Endothelial cell of umbilical vein (primary cell): ENCODE measurements around the gene AP4M1.

Experiments used
- JUN ChIP-seq: IDR thresholded peaks from 2 replicates; pipeline ENCODE4 v1.6.1; 2011; ENCODE audit warnings: borderline replicate concordance, low read depth; ENCODE audit not compliant: insufficient read length, insufficient read depth
- POLR2A ChIP-seq: IDR thresholded peaks from 2 replicates; pipeline ENCODE4 v1.6.1; 2012; ENCODE audit warnings: low read depth, mild to moderate bottlenecking, control low read depth, low read length
- POLR2AphosphoS5 ChIP-seq: IDR thresholded peaks from 2 replicates; pipeline ENCODE4 v1.6.1; 2012; ENCODE audit warnings: low read depth, mild to moderate bottlenecking, control low read depth, low read length, moderate library complexity; ENCODE audit not compliant: insufficient read depth
- TF ChIP-seq, protein P1 (sequence below), 2 donors: IDR thresholded peaks; 1 replicate in 1 of 2; 2 replicates in 1 of 2; pipeline ENCODE4 v1.5.1; 2011; ENCODE audit warnings: low read length in 2 of 2, mild to moderate bottlenecking in 2 of 2, moderate library complexity in 2 of 2, control low read depth in 1 of 2, inconsistent platforms in 1 of 2, low read depth in 1 of 2; ENCODE audit not compliant: insufficient read depth in 1 of 2; ENCODE audit errors: extremely low read depth in 1 of 2

DNA sequence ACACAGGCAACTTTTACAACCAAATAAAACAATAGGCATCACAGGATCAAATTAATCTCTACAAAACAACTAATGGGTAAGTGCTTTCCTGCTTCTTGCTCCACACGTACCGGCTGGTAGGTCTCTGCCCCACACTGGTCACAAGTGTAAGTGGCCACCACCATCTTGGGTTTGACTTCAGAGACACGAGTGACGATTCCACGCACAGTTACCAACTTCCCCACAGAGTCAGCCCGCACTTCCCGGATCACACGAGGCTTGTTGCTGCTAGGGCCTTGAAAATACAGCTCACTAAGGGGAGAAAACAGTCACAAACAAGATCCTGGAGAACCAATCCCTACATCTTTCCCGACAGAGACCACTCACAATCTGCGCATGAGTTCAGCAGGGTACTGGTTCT, 2.5 kb upstream of the AP4M1 start:
- TF ChIP-seq, protein P1, sequence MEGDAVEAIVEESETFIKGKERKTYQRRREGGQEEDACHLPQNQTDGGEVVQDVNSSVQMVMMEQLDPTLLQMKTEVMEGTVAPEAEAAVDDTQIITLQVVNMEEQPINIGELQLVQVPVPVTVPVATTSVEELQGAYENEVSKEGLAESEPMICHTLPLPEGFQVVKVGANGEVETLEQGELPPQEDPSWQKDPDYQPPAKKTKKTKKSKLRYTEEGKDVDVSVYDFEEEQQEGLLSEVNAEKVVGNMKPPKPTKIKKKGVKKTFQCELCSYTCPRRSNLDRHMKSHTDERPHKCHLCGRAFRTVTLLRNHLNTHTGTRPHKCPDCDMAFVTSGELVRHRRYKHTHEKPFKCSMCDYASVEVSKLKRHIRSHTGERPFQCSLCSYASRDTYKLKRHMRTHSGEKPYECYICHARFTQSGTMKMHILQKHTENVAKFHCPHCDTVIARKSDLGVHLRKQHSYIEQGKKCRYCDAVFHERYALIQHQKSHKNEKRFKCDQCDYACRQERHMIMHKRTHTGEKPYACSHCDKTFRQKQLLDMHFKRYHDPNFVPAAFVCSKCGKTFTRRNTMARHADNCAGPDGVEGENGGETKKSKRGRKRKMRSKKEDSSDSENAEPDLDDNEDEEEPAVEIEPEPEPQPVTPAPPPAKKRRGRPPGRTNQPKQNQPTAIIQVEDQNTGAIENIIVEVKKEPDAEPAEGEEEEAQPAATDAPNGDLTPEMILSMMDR (IDR thresholded peaks at IDR 0.05; ENCODE audit: extremely low read depth in 1 of 2, insufficient read depth in 1 of 2, low read depth in 1 of 2, low read length in 2 of 2), result no peak
- TF ChIP-seq POLR2AphosphoS5 (no peak), JUN (no peak), POLR2A (no peak)
